DND-41 (cell line): Measurements from ENCODE around the gene PCBP1.
"Not testable (repeated sequence)": the region's sequence is repeated elsewhere in the genome, so short reads cannot be mapped to it uniquely, and the experiment has no call there.

Experiments used
- ATAC-seq: fragments of 200-7000 bp; cut with Tn5 transposase; 3 replicates; pipeline ENCODE4 v1.9.1; 2021; ENCODE audit warnings: low read depth; ENCODE audit not compliant: insufficient read depth
- DNase-seq: peaks from one replicate; pipeline ENCODE4 v3.0.0-alpha.2; 2020
- H2AFZ ChIP-seq: 2 replicates; pipeline ENCODE4 v1.6.0; 2012; ENCODE audit warnings: low read depth, low read length
- H3K27ac ChIP-seq: 2 replicates; pipeline ENCODE4 v1.5.1; 2012; ENCODE audit warnings: low read length, inconsistent platforms
- H3K27me3 ChIP-seq: fragments of 200-600 bp; sonication (generic); 2 replicates; pipeline ENCODE4 v1.6.0; 2012; ENCODE audit warnings: low read length, mild to moderate bottlenecking, inconsistent platforms; ENCODE audit not compliant: insufficient read depth, poor library complexity
- H3K36me3 ChIP-seq: 2 replicates; pipeline ENCODE4 v1.5.1; 2012; ENCODE audit warnings: low read length, inconsistent platforms; ENCODE audit not compliant: insufficient read depth
- H3K4me1 ChIP-seq: 2 replicates; pipeline ENCODE4 v1.5.1; 2012; ENCODE audit warnings: mild to moderate bottlenecking, low read length; ENCODE audit not compliant: insufficient read depth
- H3K4me2 ChIP-seq: 2 replicates; pipeline ENCODE4 v1.6.0; 2012; ENCODE audit warnings: mild to moderate bottlenecking, moderate library complexity, low read length, inconsistent platforms; ENCODE audit not compliant: insufficient read depth
- H3K4me3 ChIP-seq, 2 experiments: fragments of 200-600 bp in 1 of 2; shearing (Covaris generic) in 1 of 2; 2 replicates each; pipeline ENCODE4 v1.5.1; 2012 to 2016; ENCODE audit warnings: inconsistent platforms in 2 of 2, low read length in 2 of 2, mild to moderate bottlenecking in 2 of 2, low read depth in 1 of 2, moderate library complexity in 1 of 2
- H3K79me2 ChIP-seq: 2 replicates; pipeline ENCODE4 v1.6.0; 2012; ENCODE audit warnings: low read length, inconsistent platforms; ENCODE audit not compliant: insufficient read depth
- H3K9ac ChIP-seq: 2 replicates; pipeline ENCODE4 v1.6.0; 2012; ENCODE audit warnings: low read depth, mild to moderate bottlenecking, inconsistent platforms, low read length, moderate library complexity
- H3K9me3 ChIP-seq: 2 replicates; pipeline ENCODE4 v1.5.1; 2012; ENCODE audit warnings: low read length, moderate library complexity, mild to moderate bottlenecking, inconsistent platforms; ENCODE audit not compliant: insufficient read depth, severe bottlenecking
- H4K20me1 ChIP-seq: 2 replicates; pipeline ENCODE4 v1.6.0; 2012; ENCODE audit warnings: low read length; ENCODE audit not compliant: insufficient read depth
- EZH2 ChIP-seq: IDR thresholded peaks from 3 replicates; pipeline ENCODE4 v1.6.1; 2012; ENCODE audit warnings: borderline replicate concordance, low read depth, mild to moderate bottlenecking, moderate library complexity, low read length, inconsistent platforms; ENCODE audit not compliant: severe bottlenecking
- TF ChIP-seq, protein P1 (sequence below): IDR thresholded peaks from 2 replicates; pipeline ENCODE4 v1.5.1; 2012; ENCODE audit warnings: borderline replicate concordance, low read length, moderate library complexity, mild to moderate bottlenecking; ENCODE audit not compliant: poor library complexity, severe bottlenecking; ENCODE audit errors: extremely low read depth

PCBP1 gene

DNA sequence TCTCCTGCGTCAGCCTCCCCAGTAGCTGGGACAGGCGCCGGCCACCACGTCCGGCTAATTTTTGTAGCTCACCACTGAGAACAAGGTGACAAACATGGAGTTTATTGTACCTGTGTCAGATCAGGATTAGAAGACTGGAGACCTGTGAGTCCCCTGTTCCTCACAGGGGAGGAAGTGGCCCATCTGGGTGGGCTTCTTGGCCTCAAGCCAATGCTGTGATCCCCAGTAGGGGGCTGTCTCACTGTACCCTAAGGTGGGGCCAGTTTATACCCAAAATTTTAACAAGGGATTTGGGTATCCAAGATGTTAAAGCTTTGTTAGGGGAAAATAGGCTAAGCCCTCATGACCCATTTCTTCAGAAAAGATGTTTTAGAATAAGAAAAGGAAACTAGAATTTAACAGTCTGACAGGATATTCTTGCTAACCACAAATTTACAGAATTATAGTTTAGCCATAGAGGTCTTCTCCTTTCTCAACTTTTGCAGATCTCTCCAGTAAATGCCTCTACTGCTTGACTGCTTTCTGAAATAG is 16.3 kb downstream of the PCBP1 start:
- peak overlapping the region; percentile 66 for H2AFZ ChIP-seq
- peaks cover 20% of the 10 kb centered on the region for H3K4me1 ChIP-seq
- no peak for DNase-seq
- ATAC-seq, result peak; percentile 67
- peak overlapping the region; percentile 37 for H3K9ac ChIP-seq
- H4K20me1 ChIP-seq, result no peaks in the 10 kb centered on the region
- no peaks in the 10 kb centered on the region for H3K79me2 ChIP-seq
- no peak overlapping the region; a peak in 1 of 4 replicates for H3K4me3 ChIP-seq
- H3K36me3 ChIP-seq, result no peaks in the 10 kb centered on the region
- H3K9me3 ChIP-seq, result no peaks in the 10 kb centered on the region
- peak overlapping the region; percentile 76 for H3K27ac ChIP-seq
- H3K4me2 ChIP-seq, result peak overlapping the region; percentile 27; the same call in 1 of the 2 replicates
- no peaks in the 10 kb centered on the region for H3K27me3 ChIP-seq
- TF ChIP-seq, protein P1, sequence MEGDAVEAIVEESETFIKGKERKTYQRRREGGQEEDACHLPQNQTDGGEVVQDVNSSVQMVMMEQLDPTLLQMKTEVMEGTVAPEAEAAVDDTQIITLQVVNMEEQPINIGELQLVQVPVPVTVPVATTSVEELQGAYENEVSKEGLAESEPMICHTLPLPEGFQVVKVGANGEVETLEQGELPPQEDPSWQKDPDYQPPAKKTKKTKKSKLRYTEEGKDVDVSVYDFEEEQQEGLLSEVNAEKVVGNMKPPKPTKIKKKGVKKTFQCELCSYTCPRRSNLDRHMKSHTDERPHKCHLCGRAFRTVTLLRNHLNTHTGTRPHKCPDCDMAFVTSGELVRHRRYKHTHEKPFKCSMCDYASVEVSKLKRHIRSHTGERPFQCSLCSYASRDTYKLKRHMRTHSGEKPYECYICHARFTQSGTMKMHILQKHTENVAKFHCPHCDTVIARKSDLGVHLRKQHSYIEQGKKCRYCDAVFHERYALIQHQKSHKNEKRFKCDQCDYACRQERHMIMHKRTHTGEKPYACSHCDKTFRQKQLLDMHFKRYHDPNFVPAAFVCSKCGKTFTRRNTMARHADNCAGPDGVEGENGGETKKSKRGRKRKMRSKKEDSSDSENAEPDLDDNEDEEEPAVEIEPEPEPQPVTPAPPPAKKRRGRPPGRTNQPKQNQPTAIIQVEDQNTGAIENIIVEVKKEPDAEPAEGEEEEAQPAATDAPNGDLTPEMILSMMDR, result peak; percentile 29
- TF ChIP-seq EZH2, result no peak

DNA sequence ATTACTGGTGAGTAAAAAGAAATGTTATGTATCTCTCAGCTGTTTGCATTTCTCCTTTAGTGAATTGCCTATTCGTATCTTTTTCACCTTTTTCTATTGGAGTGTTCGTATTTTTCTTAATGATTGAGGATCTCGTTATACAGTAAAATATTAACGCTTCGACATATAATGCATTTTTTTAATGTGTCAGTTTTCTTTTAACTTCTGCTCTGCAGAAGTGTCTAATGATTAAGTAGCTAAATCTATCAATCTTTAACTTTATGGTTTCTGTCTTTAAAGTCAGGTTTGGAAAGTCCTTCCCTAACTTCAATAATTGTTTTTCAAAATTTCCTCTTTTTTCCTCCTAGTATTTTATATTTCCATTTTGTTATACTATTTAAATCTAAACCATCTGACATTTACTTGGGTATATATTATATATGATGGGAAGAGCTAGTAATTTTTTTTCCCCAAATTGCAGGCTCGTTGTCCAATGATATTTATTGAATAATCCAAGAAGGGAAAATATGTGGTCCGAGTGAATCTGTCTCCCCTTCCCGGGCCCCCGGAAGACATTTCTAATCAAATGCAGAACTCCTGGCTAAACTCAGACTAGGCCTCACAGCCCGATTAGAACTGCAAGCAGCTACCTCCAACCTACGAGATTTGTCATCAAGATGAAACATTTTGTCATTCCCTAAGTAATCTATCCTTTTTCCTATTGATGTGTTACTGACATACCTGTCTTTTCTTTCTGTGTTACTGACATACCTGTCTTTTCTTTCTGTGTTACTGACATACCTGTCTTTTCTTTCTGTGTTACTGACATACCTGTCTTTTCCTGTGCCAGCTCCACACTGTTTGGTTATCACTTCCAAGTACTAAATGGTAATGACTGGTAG is 17.2 kb downstream of the PCBP1 start:
- no peak for DNase-seq
- Histone ChIP-seq H4K20me1 (no peaks in the 10 kb centered on the region), H3K27me3 (no peaks in the 10 kb centered on the region), H3K79me2 (no peaks in the 10 kb centered on the region), H3K36me3 (no peaks in the 10 kb centered on the region), H3K4me1 (peaks cover 20% of the 10 kb centered on the region), H3K4me3 (no peak overlapping the region), H3K9me3 (no peaks in the 10 kb centered on the region), H3K27ac (peak overlapping the region; percentile 76), H2AFZ (peak overlapping the region; percentile 67), H3K4me2 (peak overlapping the region; percentile 30; the same call in 1 of the 2 replicates), H3K9ac (peak overlapping the region; percentile 37)
- TF ChIP-seq, protein P1, result no peak
- no peak for TF ChIP-seq EZH2
- no peak for ATAC-seq

DNA sequence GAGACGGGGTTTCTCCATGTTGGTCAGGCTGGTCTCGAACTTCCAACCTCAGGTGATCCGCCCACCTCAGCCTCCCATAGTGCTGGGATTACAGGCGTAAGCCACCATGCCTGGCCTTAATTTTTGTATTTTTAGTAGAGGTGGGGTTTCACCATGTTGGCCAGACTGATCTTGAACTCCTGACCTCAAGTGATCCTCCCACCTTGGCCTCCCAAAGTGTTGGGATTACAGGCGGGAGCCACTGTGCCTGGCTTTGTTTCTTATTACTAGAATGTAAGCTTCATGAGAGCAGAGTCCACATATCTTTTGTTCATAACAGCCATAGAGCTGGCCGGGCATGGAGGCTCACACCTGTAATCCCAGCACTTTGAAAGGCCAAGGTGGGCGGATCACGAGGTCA is 18.9 kb downstream of the PCBP1 start:
- H3K4me3 ChIP-seq, H3K9me3 ChIP-seq, H3K4me2 ChIP-seq, H3K27ac ChIP-seq, H4K20me1 ChIP-seq, H3K27me3 ChIP-seq, ATAC-seq, H3K79me2 ChIP-seq, DNase-seq, H2AFZ ChIP-seq, H3K9ac ChIP-seq, H3K36me3 ChIP-seq: not testable (repeated sequence)
- H3K4me1 ChIP-seq, result peaks cover 20% of the 10 kb centered on the region

DNA sequence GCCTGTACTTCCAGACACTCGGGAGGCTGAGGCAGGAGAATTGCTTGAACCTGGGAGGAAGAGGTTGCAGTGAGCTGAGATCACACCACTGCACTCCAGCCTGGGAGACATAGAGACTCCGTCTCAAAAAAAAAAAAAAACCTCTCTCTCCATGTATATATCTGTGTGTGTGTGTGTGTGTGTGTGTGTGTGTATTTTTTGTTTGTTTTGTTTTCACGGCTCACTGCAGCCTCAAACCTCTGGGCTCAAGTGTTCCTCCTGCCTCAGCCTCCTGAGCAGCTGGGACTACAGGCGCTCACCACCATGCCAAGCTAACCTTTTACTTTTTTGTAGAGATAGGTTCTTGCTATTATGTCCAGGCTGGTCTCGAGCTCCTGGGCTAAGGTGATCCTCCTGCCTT is 23.1 kb downstream of the PCBP1 start:
- not testable (repeated sequence) for H3K9ac ChIP-seq, H2AFZ ChIP-seq, DNase-seq, H3K4me1 ChIP-seq, H3K27me3 ChIP-seq, H3K79me2 ChIP-seq, ATAC-seq, H3K27ac ChIP-seq, H3K4me3 ChIP-seq, H3K4me2 ChIP-seq, H3K9me3 ChIP-seq, H4K20me1 ChIP-seq, H3K36me3 ChIP-seq
